ENCODE measurements around the gene HOATZ.

Gene HOATZ

GRCh38 chr11:111537336-111537860, 22.8 kb downstream of the HOATZ start:
- Histone ChIP-seq H3K9me3 (ENCODE audit: control insufficient read depth, low read length) (no peaks in the 10 kb centered on the region), H3K9ac (ENCODE audit: low read length) (no peak overlapping the region), H3K4me1 (ENCODE audit: control insufficient read depth, insufficient read depth, low read length) (peaks cover 7% of the 10 kb centered on the region), H3K27me3 (replicated peaks; ENCODE audit: control insufficient read depth, insufficient read depth, low read length) (no peaks in the 10 kb centered on the region), H3K4me3 (ENCODE audit: low read length) (no peak overlapping the region), H3K36me3 (ENCODE audit: control insufficient read depth, insufficient read depth, low read length, severe bottlenecking) (no peaks in the 10 kb centered on the region)
- no peak for DNase-seq (ENCODE audit: low read depth)

GRCh38 chr11:111538407-111539114, 24.0 kb downstream of the HOATZ start:
- Histone ChIP-seq H3K36me3 (ENCODE audit: control insufficient read depth, insufficient read depth, low read length, severe bottlenecking) (no peaks in the 10 kb centered on the region), H3K27me3 (replicated peaks; ENCODE audit: control insufficient read depth, insufficient read depth, low read length) (no peaks in the 10 kb centered on the region)
- no peak for DNase-seq (ENCODE audit: low read depth)

GRCh38 chr11:111539426-111540113, 25.0 kb downstream of the HOATZ start:
- peak; percentile 36 for DNase-seq (ENCODE audit: low read depth)
- Histone ChIP-seq H3K9ac (ENCODE audit: low read length) (no peak overlapping the region), H3K27me3 (replicated peaks; ENCODE audit: control insufficient read depth, insufficient read depth, low read length) (no peaks in the 10 kb centered on the region), H3K9me3 (ENCODE audit: control insufficient read depth, low read length) (no peaks in the 10 kb centered on the region), H3K4me1 (ENCODE audit: control insufficient read depth, insufficient read depth, low read length) (peaks cover 5% of the 10 kb centered on the region), H3K4me3 (ENCODE audit: low read length) (peak overlapping the region; percentile 81), H3K36me3 (ENCODE audit: control insufficient read depth, insufficient read depth, low read length, severe bottlenecking) (peaks cover 4% of the 10 kb centered on the region)

More at GRCh38 chr11:111538407-111539114, 24.0 kb downstream of the HOATZ start:
- Histone ChIP-seq H3K9ac (ENCODE audit: low read length) (no peak overlapping the region), H3K4me3 (ENCODE audit: low read length) (no peak overlapping the region), H3K9me3 (ENCODE audit: control insufficient read depth, low read length) (no peaks in the 10 kb centered on the region), H3K4me1 (ENCODE audit: control insufficient read depth, insufficient read depth, low read length) (peaks cover 5% of the 10 kb centered on the region)

- Histone ChIP-seq H3K4me3 (ENCODE audit: low read length) (peak within 1 kb of the TSS; percentile 81), H3K36me3 (ENCODE audit: control insufficient read depth, insufficient read depth, low read length, severe bottlenecking) (peaks cover 7% of the 10 kb centered on the region), H3K27me3 (replicated peaks; ENCODE audit: control insufficient read depth, insufficient read depth, low read length) (no peaks in the 10 kb centered on the region), H3K4me1 (ENCODE audit: control insufficient read depth, insufficient read depth, low read length) (peaks cover 5% of the 10 kb centered on the region), H3K9me3 (ENCODE audit: control insufficient read depth, low read length) (no peaks in the 10 kb centered on the region), H3K9ac (ENCODE audit: low read length) (peak within 1 kb of the TSS; percentile 75)
- peak; percentile 88 for DNase-seq (ENCODE audit: low read depth)
Measured at GRCh38 chr11:111540114-111540936, 25.7 kb downstream of the HOATZ start, which contains the start of gene LAYN. Gene LAYN, plus strand, starts transcription at chr11:111540720. Its CDS starts 124 bp downstream, at chr11:111540844.

GRCh38 chr11:111540937-111541253, 26.3 kb downstream of the HOATZ start:
- no peaks in the 10 kb centered on the region for H3K27me3 ChIP-seq (replicated peaks; ENCODE audit: control insufficient read depth, insufficient read depth, low read length)
- H3K4me1 ChIP-seq (ENCODE audit: control insufficient read depth, insufficient read depth, low read length) = peaks cover 5% of the 10 kb centered on the region
- H3K4me3 ChIP-seq (ENCODE audit: low read length) = peak overlapping the region; percentile 81
- H3K9ac ChIP-seq (ENCODE audit: low read length) = peak overlapping the region; percentile 75
- DNase-seq (ENCODE audit: low read depth) = no peak
- H3K36me3 ChIP-seq (ENCODE audit: control insufficient read depth, insufficient read depth, low read length, severe bottlenecking) = peaks cover 13% of the 10 kb centered on the region
- H3K9me3 ChIP-seq (ENCODE audit: control insufficient read depth, low read length) = no peaks in the 10 kb centered on the region

- Histone ChIP-seq H3K9ac (ENCODE audit: low read length) (peak overlapping the region; percentile 75), H3K9me3 (ENCODE audit: control insufficient read depth, low read length) (no peaks in the 10 kb centered on the region), H3K27me3 (replicated peaks; ENCODE audit: control insufficient read depth, insufficient read depth, low read length) (no peaks in the 10 kb centered on the region), H3K36me3 (ENCODE audit: control insufficient read depth, insufficient read depth, low read length, severe bottlenecking) (peaks cover 17% of the 10 kb centered on the region), H3K4me1 (ENCODE audit: control insufficient read depth, insufficient read depth, low read length) (peaks cover 5% of the 10 kb centered on the region), H3K4me3 (ENCODE audit: low read length) (peak overlapping the region; percentile 81)
- peak; percentile 91 for DNase-seq (ENCODE audit: low read depth)
Measured at GRCh38 chr11:111541254-111542061, 26.9 kb downstream of the HOATZ start.

GRCh38 chr11:111542606-111543275, 28.2 kb downstream of the HOATZ start:
- H3K4me3 ChIP-seq (ENCODE audit: low read length) = no peak overlapping the region
- no peak overlapping the region for H3K9ac ChIP-seq (ENCODE audit: low read length)
- H3K36me3 ChIP-seq (ENCODE audit: control insufficient read depth, insufficient read depth, low read length, severe bottlenecking) = peaks cover 27% of the 10 kb centered on the region
- DNase-seq (ENCODE audit: low read depth) = no peak
- no peaks in the 10 kb centered on the region for H3K27me3 ChIP-seq (replicated peaks; ENCODE audit: control insufficient read depth, insufficient read depth, low read length)
- peaks cover 5% of the 10 kb centered on the region for H3K4me1 ChIP-seq (ENCODE audit: control insufficient read depth, insufficient read depth, low read length)
- no peaks in the 10 kb centered on the region for H3K9me3 ChIP-seq (ENCODE audit: control insufficient read depth, low read length)

GRCh38 chr11:111548525-111548924, 33.9 kb downstream of the HOATZ start:
- Histone ChIP-seq H3K36me3 (ENCODE audit: control insufficient read depth, insufficient read depth, low read length, severe bottlenecking) (peaks cover 27% of the 10 kb centered on the region), H3K9me3 (ENCODE audit: control insufficient read depth, low read length) (no peaks in the 10 kb centered on the region), H3K27me3 (replicated peaks; ENCODE audit: control insufficient read depth, insufficient read depth, low read length) (no peaks in the 10 kb centered on the region), H3K9ac (ENCODE audit: low read length) (no peak overlapping the region), H3K4me3 (ENCODE audit: low read length) (no peak overlapping the region), H3K4me1 (ENCODE audit: control insufficient read depth, insufficient read depth, low read length) (no peaks in the 10 kb centered on the region)
- DNase-seq (ENCODE audit: low read depth) = no peak

- Histone ChIP-seq H3K9me3 (ENCODE audit: control insufficient read depth, low read length) (no peaks in the 10 kb centered on the region), H3K36me3 (ENCODE audit: control insufficient read depth, insufficient read depth, low read length, severe bottlenecking) (peaks cover 23% of the 10 kb centered on the region), H3K27me3 (replicated peaks; ENCODE audit: control insufficient read depth, insufficient read depth, low read length) (no peaks in the 10 kb centered on the region), H3K9ac (ENCODE audit: low read length) (no peak overlapping the region), H3K4me1 (ENCODE audit: control insufficient read depth, insufficient read depth, low read length) (peaks cover 3% of the 10 kb centered on the region), H3K4me3 (ENCODE audit: low read length) (no peak overlapping the region)
- no peak for DNase-seq (ENCODE audit: low read depth)
Measured at GRCh38 chr11:111549196-111549868, 34.8 kb downstream of the HOATZ start.

- Histone ChIP-seq H3K9ac (ENCODE audit: low read length) (no peak overlapping the region), H3K4me1 (ENCODE audit: control insufficient read depth, insufficient read depth, low read length) (peaks cover 5% of the 10 kb centered on the region), H3K4me3 (ENCODE audit: low read length) (no peak overlapping the region), H3K27me3 (replicated peaks; ENCODE audit: control insufficient read depth, insufficient read depth, low read length) (no peaks in the 10 kb centered on the region), H3K36me3 (ENCODE audit: control insufficient read depth, insufficient read depth, low read length, severe bottlenecking) (peaks cover 23% of the 10 kb centered on the region), H3K9me3 (ENCODE audit: control insufficient read depth, low read length) (no peaks in the 10 kb centered on the region)
- no peak for DNase-seq (ENCODE audit: low read depth)
Measured at GRCh38 chr11:111549869-111550203, 35.3 kb downstream of the HOATZ start.

All from adipocyte (in vitro differentiated cells).